ENCODE data around the gene TRPM3.

Gene TRPM3

GRCh38 chr9:70817311-70817710, 304.1 kb downstream of the TRPM3 start:
- no peak for DNase-seq (ENCODE audit: low read depth)

DNA sequence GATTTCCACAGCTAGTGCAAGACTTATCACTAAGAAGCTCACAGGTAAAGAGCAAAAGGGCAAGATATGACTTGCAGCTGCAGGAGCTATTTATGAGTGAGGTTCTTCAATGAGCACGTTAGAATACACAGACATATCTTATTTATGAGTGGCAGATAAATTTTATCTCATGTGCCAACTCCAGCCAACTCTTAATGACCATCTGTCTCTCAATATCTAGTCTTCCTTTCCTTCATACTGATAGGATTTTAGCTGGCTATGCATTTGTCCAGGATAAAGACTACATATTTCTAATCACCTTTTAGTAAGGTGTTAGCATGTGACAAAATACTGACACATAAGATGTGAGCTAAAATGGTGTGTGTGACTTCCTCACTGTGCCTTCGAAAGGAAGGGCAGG, 304.5 kb downstream of the TRPM3 start:
- no peak for DNase-seq (ENCODE audit: low read depth)

- DNase-seq (ENCODE audit: low read depth) = no peak
These were observed 305.1 kb downstream of the TRPM3 start for GRCh38 chr9:70816316-70816715.

GRCh38 chr9:70814597-70814996, 306.8 kb downstream of the TRPM3 start:
- DNase-seq (ENCODE audit: low read depth) = no peak

- no peak for DNase-seq (ENCODE audit: low read depth)
These were observed 308.3 kb downstream of the TRPM3 start for GRCh38 chr9:70813141-70813540.

GRCh38 chr9:70811638-70812037, 309.8 kb downstream of the TRPM3 start:
- no peak for DNase-seq (ENCODE audit: low read depth)

GRCh38 chr9:70806875-70807274, 314.5 kb downstream of the TRPM3 start:
- DNase-seq (ENCODE audit: low read depth) = no peak

- no peak for DNase-seq (ENCODE audit: low read depth)
These were observed 315.5 kb downstream of the TRPM3 start for GRCh38 chr9:70805949-70806348.

DNA sequence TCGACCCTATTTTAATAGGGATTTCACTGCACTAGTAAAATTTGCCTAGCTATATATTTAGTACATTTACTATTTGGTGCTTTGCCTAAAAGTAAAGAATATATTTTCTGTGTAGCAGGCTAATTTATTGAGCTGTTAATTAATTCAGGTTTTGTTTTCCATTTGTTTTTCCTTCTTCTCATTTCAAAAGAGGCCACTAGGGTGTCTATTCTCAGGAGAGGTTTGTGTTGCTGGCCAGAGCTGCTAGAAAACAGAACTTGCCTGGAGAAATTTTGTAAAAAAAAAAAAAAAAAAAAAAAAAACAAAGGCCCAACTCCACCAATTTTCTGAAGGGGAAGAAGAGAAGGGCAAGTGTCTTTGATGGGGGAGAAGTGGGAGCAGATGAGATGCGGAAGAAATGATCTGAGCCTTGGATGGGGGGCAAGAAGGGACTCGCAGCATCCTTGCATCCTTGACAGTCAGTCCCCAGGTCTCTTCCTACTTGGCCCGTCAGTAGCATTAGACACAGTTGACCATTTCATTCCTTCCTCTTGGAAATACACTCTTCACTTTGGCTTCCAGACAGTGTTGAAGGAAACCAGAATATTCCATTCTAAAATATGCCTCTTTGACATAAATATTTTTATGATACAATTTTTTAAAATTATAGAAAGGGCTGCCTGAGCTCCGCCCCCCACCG, 318.5 kb downstream of the TRPM3 start:
- no peak for DNase-seq (ENCODE audit: low read depth)

DNA sequence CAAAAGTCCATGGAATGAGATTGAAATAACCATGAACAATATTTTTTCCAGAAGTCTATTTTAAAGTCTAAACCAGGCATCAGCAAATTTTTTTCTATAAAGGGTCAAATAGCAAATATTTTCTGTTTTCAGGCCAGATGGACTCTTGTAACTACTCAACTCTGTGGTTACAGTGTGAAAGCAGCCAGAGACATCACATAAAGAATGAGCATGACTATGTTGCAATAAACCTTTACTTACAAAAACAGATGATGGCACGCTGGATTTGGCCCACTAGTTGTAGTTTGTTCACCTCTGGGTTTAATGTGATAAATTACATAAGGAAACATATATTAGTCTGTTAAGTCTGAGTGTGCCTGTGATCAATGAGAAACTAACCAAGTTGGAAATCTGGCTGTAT, 319.2 kb downstream of the TRPM3 start:
- no peak for DNase-seq (ENCODE audit: low read depth)

DNA sequence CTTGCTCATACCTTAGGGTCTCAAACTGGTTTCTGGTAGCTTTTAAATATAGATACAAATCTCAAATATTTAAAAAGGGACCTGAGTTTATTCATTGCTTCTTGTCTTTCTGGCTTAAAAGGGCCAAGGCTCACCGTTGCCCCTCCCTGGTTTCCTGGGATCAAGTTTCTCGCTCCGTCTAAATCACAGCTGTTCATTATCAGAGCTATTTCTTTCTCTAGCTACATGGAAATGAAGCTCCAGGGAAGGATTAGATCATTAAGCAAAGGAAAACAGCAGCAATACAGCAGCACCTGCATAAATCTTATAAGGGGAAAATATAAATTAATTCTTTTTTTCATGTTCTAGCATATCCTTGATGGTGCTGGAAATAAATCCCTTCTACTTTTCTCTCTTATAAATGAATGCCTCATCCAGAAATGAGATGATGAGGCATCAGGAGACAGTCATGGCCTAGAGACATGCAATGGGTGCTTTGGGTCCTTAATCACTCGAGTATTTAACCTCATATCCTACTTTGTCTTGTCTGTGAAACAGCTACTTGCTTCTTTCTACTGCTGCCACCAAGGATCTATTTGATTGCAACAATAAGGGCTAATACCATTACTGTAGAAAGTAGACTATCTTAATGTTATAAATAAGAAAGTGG, 320.1 kb downstream of the TRPM3 start:
- no peak for DNase-seq (ENCODE audit: low read depth)

- DNase-seq (ENCODE audit: low read depth) = no peak
These were observed 323.4 kb downstream of the TRPM3 start for GRCh38 chr9:70798018-70798417.

DNA sequence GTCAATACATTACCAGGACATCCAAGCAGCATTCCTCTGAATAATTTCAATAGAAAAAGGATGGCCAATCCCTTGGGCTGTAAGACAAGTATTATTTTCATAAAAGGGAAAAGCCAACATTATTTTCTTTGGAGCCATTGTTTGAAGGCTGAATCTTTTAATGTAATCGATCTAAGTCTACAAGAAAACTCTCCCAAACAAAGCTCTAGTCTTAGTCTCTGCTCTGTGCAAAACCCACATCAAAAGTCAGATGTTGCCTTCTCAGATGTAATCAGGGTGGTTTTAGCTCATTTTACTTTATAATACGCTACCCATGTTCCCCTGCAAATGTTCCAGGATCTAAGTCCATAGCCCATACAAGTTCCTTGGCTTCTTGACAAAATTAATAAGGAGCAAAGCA, 325.6 kb downstream of the TRPM3 start:
- no peak for DNase-seq (ENCODE audit: low read depth)

DNA sequence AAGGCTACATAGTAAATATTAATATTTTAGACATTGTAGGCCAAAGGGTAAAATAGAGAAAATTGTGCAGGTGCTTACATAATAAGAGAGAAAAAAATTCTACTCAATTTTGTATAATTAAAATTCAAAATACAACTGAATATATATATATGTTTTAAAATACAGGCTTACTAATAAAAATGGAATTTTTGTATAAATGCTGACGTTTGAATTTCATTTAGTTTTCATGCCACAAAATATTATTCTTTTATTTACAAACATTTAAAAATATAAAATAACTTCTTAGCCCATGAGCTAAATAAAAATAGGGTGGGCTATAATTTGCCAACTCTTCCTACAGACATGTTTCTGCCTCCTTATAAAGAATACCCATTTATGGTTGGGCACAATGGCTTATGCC, 328.6 kb downstream of the TRPM3 start:
- no peak for DNase-seq (ENCODE audit: low read depth)

- DNase-seq (ENCODE audit: low read depth) = no peak
These were observed 329.5 kb downstream of the TRPM3 start for GRCh38 chr9:70791936-70792335.

- no peak for DNase-seq (ENCODE audit: low read depth)
These were observed 332.3 kb downstream of the TRPM3 start for GRCh38 chr9:70789086-70789485.

GRCh38 chr9:70784456-70784855, 337.0 kb downstream of the TRPM3 start:
- DNase-seq (ENCODE audit: low read depth) = no peak

- no peak for DNase-seq (ENCODE audit: low read depth)
These were observed 342.9 kb downstream of the TRPM3 start for GRCh38 chr9:70778568-70778967.

DNA sequence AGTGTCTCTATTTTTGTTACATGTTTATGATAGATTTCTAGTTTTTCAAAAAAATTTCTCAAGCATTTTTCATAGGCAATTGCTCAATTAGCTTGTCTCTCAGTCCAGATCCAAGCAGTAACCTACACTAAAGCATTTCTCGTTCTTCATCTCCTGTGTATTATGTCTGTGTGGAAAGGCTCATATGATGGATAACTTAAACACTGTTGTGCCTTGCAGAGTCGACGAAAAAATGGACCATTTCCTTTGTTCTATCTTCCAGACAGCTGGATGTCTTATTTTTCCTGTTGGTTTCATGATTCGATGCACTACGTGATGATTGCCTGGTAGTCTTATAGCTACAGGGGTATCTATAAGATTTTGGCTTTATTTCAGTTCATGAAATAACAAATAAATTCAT, 347.8 kb downstream of the TRPM3 start:
- DNase-seq (ENCODE audit: low read depth) = no peak

GRCh38 chr9:70772601-70773000, 348.8 kb downstream of the TRPM3 start:
- no peak for DNase-seq (ENCODE audit: low read depth)

GRCh38 chr9:70765946-70766345, 355.5 kb downstream of the TRPM3 start:
- DNase-seq (ENCODE audit: low read depth) = no peak

- no peak for DNase-seq (ENCODE audit: low read depth)
These were observed 360.2 kb downstream of the TRPM3 start for GRCh38 chr9:70761139-70761670.

- no peak for DNase-seq (ENCODE audit: low read depth)
These were observed 361.2 kb downstream of the TRPM3 start for GRCh38 chr9:70760228-70760627.

- DNase-seq (ENCODE audit: low read depth) = no peak
These were observed 368.1 kb downstream of the TRPM3 start for GRCh38 chr9:70753311-70753710.
